Measurements from ENCODE around the gene PTRH1.

DNA sequence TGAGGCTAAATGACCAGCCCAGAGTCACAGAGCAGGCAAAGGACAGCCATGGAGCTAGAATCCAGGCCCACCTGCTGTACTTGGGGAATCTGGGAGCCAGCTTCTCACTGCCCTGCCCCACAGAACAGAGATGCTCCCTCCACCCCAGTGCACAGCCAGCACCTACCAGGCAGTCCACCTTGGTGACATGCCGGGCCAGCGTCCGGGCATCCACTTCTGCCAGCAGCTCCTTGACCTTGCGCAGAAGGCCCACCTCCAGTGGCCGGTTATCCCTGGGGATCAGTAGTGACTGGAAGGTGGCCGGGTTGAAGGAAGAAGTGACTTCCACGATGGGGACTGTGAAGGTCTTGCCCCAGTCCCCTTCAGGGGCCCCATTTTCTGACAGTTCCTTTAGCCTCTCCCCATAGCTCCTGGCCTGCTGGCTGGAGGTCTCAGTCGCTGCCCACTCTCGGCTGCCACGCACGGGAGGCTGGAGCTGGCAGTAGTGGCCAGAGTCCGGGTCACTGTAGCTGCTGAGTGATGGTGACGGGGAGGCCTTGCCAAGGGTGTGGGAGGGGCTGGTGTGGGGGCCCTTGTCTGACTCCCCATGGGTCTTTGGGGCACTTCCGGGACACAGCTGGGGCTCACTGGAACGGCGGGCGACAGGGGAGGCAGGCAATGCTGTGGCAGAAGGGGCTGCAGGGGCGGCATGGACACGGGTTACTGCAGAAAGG lies 29.1 kb upstream of the PTRH1 start:
- TF ChIP-seq CTCF (IDR thresholded peaks at IDR 0.05 in 2 of 3, conservative IDR thresholded peaks at IDR 0.05 in 1 of 3; ENCODE audit: borderline replicate concordance in 1 of 3, insufficient read depth in 1 of 3, low read depth in 2 of 3, low read length in 2 of 3) (no peak), RAD21 (IDR thresholded peaks at IDR 0.05; ENCODE audit: low read depth) (no peak), POLR2A (IDR thresholded peaks at IDR 0.05; ENCODE audit: borderline replicate concordance, extremely low read depth, insufficient read depth, insufficient read length) (no peak), POLR2AphosphoS5 (IDR thresholded peaks at IDR 0.05; ENCODE audit: low read depth, low read length) (no peak), EZH2 (IDR thresholded peaks at IDR 0.05) (no peak), CEBPB (IDR thresholded peaks at IDR 0.05; ENCODE audit: low read depth) (no peak), SP1 (IDR thresholded peaks at IDR 0.05; ENCODE audit: low read depth) (no peak)
